ENCODE data around the gene CCDC92.

DNA sequence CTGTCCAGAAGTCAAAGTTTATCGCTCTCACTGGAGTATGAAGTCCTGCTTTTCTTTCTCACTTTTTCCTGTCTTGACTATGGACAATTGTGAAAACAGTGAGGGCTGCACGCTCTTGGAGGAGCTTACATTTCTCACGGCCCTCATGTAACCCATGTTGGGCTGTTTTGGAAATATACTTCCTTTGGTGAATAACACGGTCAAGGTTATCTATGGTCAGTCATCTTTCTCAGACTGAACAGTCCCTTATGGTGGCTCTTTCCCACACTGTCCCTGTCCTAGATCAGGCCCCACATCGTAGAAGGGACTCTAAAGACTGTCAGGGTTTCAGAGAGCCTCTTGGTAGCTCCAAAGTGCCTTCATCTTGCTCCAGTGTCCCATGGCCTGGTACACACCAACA lies 7.2 kb downstream of the CCDC92 start:
- TF ChIP-seq, protein P1, sequence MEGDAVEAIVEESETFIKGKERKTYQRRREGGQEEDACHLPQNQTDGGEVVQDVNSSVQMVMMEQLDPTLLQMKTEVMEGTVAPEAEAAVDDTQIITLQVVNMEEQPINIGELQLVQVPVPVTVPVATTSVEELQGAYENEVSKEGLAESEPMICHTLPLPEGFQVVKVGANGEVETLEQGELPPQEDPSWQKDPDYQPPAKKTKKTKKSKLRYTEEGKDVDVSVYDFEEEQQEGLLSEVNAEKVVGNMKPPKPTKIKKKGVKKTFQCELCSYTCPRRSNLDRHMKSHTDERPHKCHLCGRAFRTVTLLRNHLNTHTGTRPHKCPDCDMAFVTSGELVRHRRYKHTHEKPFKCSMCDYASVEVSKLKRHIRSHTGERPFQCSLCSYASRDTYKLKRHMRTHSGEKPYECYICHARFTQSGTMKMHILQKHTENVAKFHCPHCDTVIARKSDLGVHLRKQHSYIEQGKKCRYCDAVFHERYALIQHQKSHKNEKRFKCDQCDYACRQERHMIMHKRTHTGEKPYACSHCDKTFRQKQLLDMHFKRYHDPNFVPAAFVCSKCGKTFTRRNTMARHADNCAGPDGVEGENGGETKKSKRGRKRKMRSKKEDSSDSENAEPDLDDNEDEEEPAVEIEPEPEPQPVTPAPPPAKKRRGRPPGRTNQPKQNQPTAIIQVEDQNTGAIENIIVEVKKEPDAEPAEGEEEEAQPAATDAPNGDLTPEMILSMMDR (IDR thresholded peaks at IDR 0.05) = no peak
- no peak for TF ChIP-seq POLR2AphosphoS5 (IDR thresholded peaks at IDR 0.05)
- TF ChIP-seq POLR2A (IDR thresholded peaks at IDR 0.05) = no peak

Measured in suprapubic skin (tissue), 4 donors.